ENCODE data around the gene YIPF5.

The YIPF5 gene

GRCh38 chr5:144134194-144134826 lies 36.1 kb downstream of the YIPF5 start:
- Histone ChIP-seq H3K4me3 (replicated peaks; ENCODE audit: low read depth, low read length) (no peak overlapping the region), H3K36me3 (ENCODE audit: control insufficient read depth, insufficient read depth, low read length) (no peaks in the 10 kb centered on the region), H3K27me3 (replicated peaks; ENCODE audit: control insufficient read depth, insufficient read depth, low read length) (no peaks in the 10 kb centered on the region)
- no peak for TF ChIP-seq CTCF (IDR thresholded peaks at IDR 0.05; ENCODE audit: insufficient read depth, low read length, poor library complexity, severe bottlenecking)
- DNase-seq (ENCODE audit: extremely low read depth, insufficient read length) = no peak

- H3K4me3 ChIP-seq (replicated peaks; ENCODE audit: low read depth, low read length) = no peak overlapping the region
- TF ChIP-seq CTCF (IDR thresholded peaks at IDR 0.05; ENCODE audit: insufficient read depth, low read length, poor library complexity, severe bottlenecking) = no peak
- no peaks in the 10 kb centered on the region for H3K27me3 ChIP-seq (replicated peaks; ENCODE audit: control insufficient read depth, insufficient read depth, low read length)
- no peaks in the 10 kb centered on the region for H3K36me3 ChIP-seq (ENCODE audit: control insufficient read depth, insufficient read depth, low read length)
- DNase-seq (ENCODE audit: extremely low read depth, insufficient read length) = no peak
Observed at GRCh38 chr5:144133050-144133633, 37.3 kb downstream of the YIPF5 start.

GRCh38 chr5:144131261-144131660 lies 39.2 kb downstream of the YIPF5 start:
- no peaks in the 10 kb centered on the region for H3K36me3 ChIP-seq (ENCODE audit: control insufficient read depth, insufficient read depth, low read length)
- H3K4me3 ChIP-seq (replicated peaks; ENCODE audit: low read depth, low read length) = no peak overlapping the region
- TF ChIP-seq CTCF (IDR thresholded peaks at IDR 0.05; ENCODE audit: insufficient read depth, low read length, poor library complexity, severe bottlenecking) = no peak
- no peaks in the 10 kb centered on the region for H3K27me3 ChIP-seq (replicated peaks; ENCODE audit: control insufficient read depth, insufficient read depth, low read length)
- no peak for DNase-seq (ENCODE audit: extremely low read depth, insufficient read length)

- DNase-seq (ENCODE audit: extremely low read depth, insufficient read length) = no peak
- no peak overlapping the region for H3K4me3 ChIP-seq (replicated peaks; ENCODE audit: low read depth, low read length)
- no peaks in the 10 kb centered on the region; the same call in 1 of the 2 replicates for H3K27me3 ChIP-seq (replicated peaks; ENCODE audit: control insufficient read depth, insufficient read depth, low read length)
- no peak for TF ChIP-seq CTCF (IDR thresholded peaks at IDR 0.05; ENCODE audit: insufficient read depth, low read length, poor library complexity, severe bottlenecking)
- no peaks in the 10 kb centered on the region for H3K36me3 ChIP-seq (ENCODE audit: control insufficient read depth, insufficient read depth, low read length)
Observed at GRCh38 chr5:144130306-144130705, 40.2 kb downstream of the YIPF5 start.

GRCh38 chr5:144128844-144129243 lies 41.6 kb downstream of the YIPF5 start:
- Histone ChIP-seq H3K4me3 (replicated peaks; ENCODE audit: low read depth, low read length) (no peak overlapping the region), H3K36me3 (ENCODE audit: control insufficient read depth, insufficient read depth, low read length) (no peaks in the 10 kb centered on the region), H3K27me3 (replicated peaks; ENCODE audit: control insufficient read depth, insufficient read depth, low read length) (no peaks in the 10 kb centered on the region; the same call in 1 of the 2 replicates)
- TF ChIP-seq CTCF (IDR thresholded peaks at IDR 0.05; ENCODE audit: insufficient read depth, low read length, poor library complexity, severe bottlenecking) = no peak
- DNase-seq (ENCODE audit: extremely low read depth, insufficient read length) = no peak
